T-helper 1 cell treated with Interleukin-12 subunit alpha and Interleukin-12 subunit beta and Interleukin-4 antibody, amounts not matched to agents 30 ng/mL and 1 ng/mL, for 36 hours (primary cell): ENCODE results near the gene POR. TPM values are rescaled to one million over a fixed set of nuclear protein-coding genes. Genes with fewer than 3 reads are reported as not detected.

Source experiments
- intact Hi-C: fragments of 100-400 bp; cut with micrococcal nuclease; formaldehyde crosslinking; loops from one replicate; pipeline ENCODE4 v1.15.1; 2024
- total RNA-seq: library from RNA; stranded (reverse); gene quantifications from 2 replicates; pipeline ENCODE4 v1.2.3, GENCODE V29; 2022

POR gene
- total RNA-seq, 1 donor from 2014 or later, result 78.0 TPM

- intact Hi-C loops, result no loop called here
Measured at GRCh38 chr7:75969704-75970498, 54.9 kb downstream of the POR start.

- intact Hi-C loops, result no loop called here
Measured at GRCh38 chr7:75971309-75971960, 56.5 kb downstream of the POR start.

- intact Hi-C loops, result no loop called here
Measured at GRCh38 chr7:75971961-75972763, 57.2 kb downstream of the POR start.

GRCh38 chr7:75977743-75978142 lies 62.8 kb downstream of the POR start:
- intact Hi-C loops, result no loop called here

GRCh38 chr7:75979759-75980429 lies 64.9 kb downstream of the POR start:
- intact Hi-C loops, result no loop called here

GRCh38 chr7:75980430-75981202 lies 65.7 kb downstream of the POR start:
- intact Hi-C loops, result no loop called here

- intact Hi-C loops, result no loop called here
Measured at GRCh38 chr7:75981203-75981452, 66.2 kb downstream of the POR start.

- intact Hi-C loops, result no loop called here
Measured at GRCh38 chr7:75981453-75982305, 66.7 kb downstream of the POR start.

- intact Hi-C loops, result no loop called here
Measured at GRCh38 chr7:75982306-75983064, 67.5 kb downstream of the POR start.

GRCh38 chr7:75983471-75984129 lies 68.6 kb downstream of the POR start:
- intact Hi-C loops, result no loop called here

GRCh38 chr7:75984130-75985008 lies 69.4 kb downstream of the POR start:
- intact Hi-C loops, result no loop called here

- intact Hi-C loops, result no loop called here
Measured at GRCh38 chr7:75985009-75985517, 70.1 kb downstream of the POR start.

GRCh38 chr7:75985518-75986146 lies 70.7 kb downstream of the POR start:
- intact Hi-C loops, result no loop called here

GRCh38 chr7:75986147-75986781 lies 71.3 kb downstream of the POR start:
- intact Hi-C loops, result no loop called here

- intact Hi-C loops, result no loop called here
Measured at GRCh38 chr7:75987026-75987804, 72.3 kb downstream of the POR start.
